Measurements from ENCODE around the gene SYMPK.

SYMPK gene

GRCh38 chr19:45866400-45867176 lies 3.6 kb upstream of the SYMPK start:
- DNase-seq (ENCODE audit: low read depth, low spot score), result no peak

- no peak for DNase-seq (ENCODE audit: low read depth, low spot score)
Observed at GRCh38 chr19:45865269-45865948, 2.5 kb upstream of the SYMPK start.

GRCh38 chr19:45864629-45865082 lies 1.7 kb upstream of the SYMPK start:
- DNase-seq (ENCODE audit: low read depth, low spot score), result no peak

GRCh38 chr19:45863840-45864628 lies 1.1 kb upstream of the SYMPK start, which contains the start of gene FOXA3:
Gene FOXA3 (plus strand): TSS chr19:45864326. CDS start chr19:45864457, 131 bp downstream.
- DNase-seq (ENCODE audit: low read depth, low spot score), result no peak

GRCh38 chr19:45863335-45863839 lies 440 bp upstream of the SYMPK start:
- no peak for DNase-seq (ENCODE audit: low read depth, low spot score)

- DNase-seq (ENCODE audit: low read depth, low spot score), result no peak
Observed at GRCh38 chr19:45862271-45862563, 730 bp downstream of the SYMPK start.

- no peak for DNase-seq (ENCODE audit: low read depth, low spot score)
Observed at GRCh38 chr19:45860359-45861259, 2.3 kb downstream of the SYMPK start.

- DNase-seq (ENCODE audit: low read depth, low spot score), result no peak
Observed at GRCh38 chr19:45854167-45854778, 8.7 kb downstream of the SYMPK start.

GRCh38 chr19:45852983-45853382 lies 10.0 kb downstream of the SYMPK start:
- no peak for DNase-seq (ENCODE audit: low read depth, low spot score)

GRCh38 chr19:45852145-45852750 lies 10.7 kb downstream of the SYMPK start:
- DNase-seq (ENCODE audit: low read depth, low spot score), result no peak

GRCh38 chr19:45848922-45849321 lies 14.0 kb downstream of the SYMPK start:
- no peak for DNase-seq (ENCODE audit: low read depth, low spot score)

GRCh38 chr19:45847663-45848062 lies 15.3 kb downstream of the SYMPK start:
- no peak for DNase-seq (ENCODE audit: low read depth, low spot score)

- DNase-seq (ENCODE audit: low read depth, low spot score), result no peak
Observed at GRCh38 chr19:45842198-45842597, 20.7 kb downstream of the SYMPK start.

GRCh38 chr19:45834970-45835369 lies 28.0 kb downstream of the SYMPK start:
- no peak for DNase-seq (ENCODE audit: low read depth, low spot score)

GRCh38 chr19:45828945-45829344 lies 34.0 kb downstream of the SYMPK start:
- DNase-seq (ENCODE audit: low read depth, low spot score), result no peak

GRCh38 chr19:45828523-45828922 lies 34.4 kb downstream of the SYMPK start:
- no peak for DNase-seq (ENCODE audit: low read depth, low spot score)

GRCh38 chr19:45827459-45828093 lies 35.4 kb downstream of the SYMPK start:
- no peak for DNase-seq (ENCODE audit: low read depth, low spot score)

GRCh38 chr19:45826934-45827333 lies 36.0 kb downstream of the SYMPK start:
- no peak for DNase-seq (ENCODE audit: low read depth, low spot score)
